SJCRH30 (cell line): ENCODE measurements around the gene SKP1. TPM values are rescaled to one million over a fixed set of nuclear protein-coding genes. Genes with fewer than 3 reads are reported as not detected.

ENCODE experiments used
- DNase-seq, 2 experiments: peaks; one replicate each; pipeline ENCODE4 v3.0.0-alpha.2; 2015 to 2020
- H3K27ac ChIP-seq: fragments of 250-450 bp; sonication (Bioruptor Pico); 2 replicates; pipeline ENCODE4 v1.5.1; 2020; ENCODE audit warnings: mild to moderate bottlenecking, moderate library complexity
- H3K27me3 ChIP-seq: fragments of 250-450 bp; sonication (Bioruptor Pico); 2 replicates; pipeline ENCODE4 v1.5.1; 2020; ENCODE audit warnings: mild to moderate bottlenecking, moderate library complexity
- H3K36me3 ChIP-seq: fragments of 250-450 bp; sonication (Bioruptor Pico); 2 replicates; pipeline ENCODE4 v1.5.1; 2020; ENCODE audit warnings: mild to moderate bottlenecking, moderate library complexity
- H3K4me1 ChIP-seq: fragments of 250-450 bp; sonication (Bioruptor Pico); 2 replicates; pipeline ENCODE4 v1.5.1; 2020; ENCODE audit warnings: mild to moderate bottlenecking, moderate library complexity
- H3K4me3 ChIP-seq: fragments of 250-450 bp; sonication (Bioruptor Pico); 2 replicates; pipeline ENCODE4 v1.5.1; 2020; ENCODE audit warnings: mild to moderate bottlenecking, moderate library complexity
- H3K9me3 ChIP-seq: fragments of 250-450 bp; sonication (Bioruptor Pico); replicated peaks from 2 replicates; pipeline ENCODE4 v1.5.1; 2020; ENCODE audit warnings: mild to moderate bottlenecking, moderate library complexity
- total RNA-seq: library from RNA; depleted of rRNA; stranded (reverse); fragments of >200 nt; shearing (Covaris generic); gene quantifications from 2 replicates; pipeline ENCODE4 v1.2.3, GENCODE V29; 2014

SKP1 gene
- total RNA-seq, 1 experiment from 2014 or later, result 631 TPM

GRCh38 chr5:134118212-134118835 lies 58.4 kb downstream of the SKP1 start:
- no peaks in the 10 kb centered on the region for H3K9me3 ChIP-seq
- H3K27me3 ChIP-seq, result no peaks in the 10 kb centered on the region
- H3K27ac ChIP-seq, result no peak overlapping the region
- 0 out of 2 replicates have a peak, but pooled peaks cover 3% of the 10 kb centered on the region for H3K4me1 ChIP-seq
- no peak overlapping the region for H3K4me3 ChIP-seq
- no peak for DNase-seq
- H3K36me3 ChIP-seq, result no peaks in the 10 kb centered on the region

- Histone ChIP-seq H3K27me3 (no peaks in the 10 kb centered on the region), H3K4me1 (0 out of 2 replicates have a peak, but pooled peaks cover 3% of the 10 kb centered on the region), H3K27ac (no peak overlapping the region), H3K9me3 (no peaks in the 10 kb centered on the region), H3K36me3 (no peaks in the 10 kb centered on the region), H3K4me3 (no peak overlapping the region)
- DNase-seq, result no peak
Measured at GRCh38 chr5:134116789-134117761, 59.7 kb downstream of the SKP1 start.

- Histone ChIP-seq H3K36me3 (no peaks in the 10 kb centered on the region), H3K27ac (no peak overlapping the region), H3K4me1 (0 out of 2 replicates have a peak, but pooled peaks cover 7% of the 10 kb centered on the region), H3K27me3 (no peaks in the 10 kb centered on the region), H3K9me3 (no peaks in the 10 kb centered on the region), H3K4me3 (no peak overlapping the region)
- DNase-seq, result no peak
Measured at GRCh38 chr5:134116286-134116685, 60.5 kb downstream of the SKP1 start.

GRCh38 chr5:134115806-134116175 lies 61.0 kb downstream of the SKP1 start:
- Histone ChIP-seq H3K36me3 (no peaks in the 10 kb centered on the region), H3K27me3 (0 out of 2 replicates have a peak, but pooled peaks cover 4% of the 10 kb centered on the region), H3K27ac (no peak overlapping the region), H3K4me1 (0 out of 2 replicates have a peak, but pooled peaks cover 7% of the 10 kb centered on the region), H3K4me3 (no peak overlapping the region), H3K9me3 (no peaks in the 10 kb centered on the region)
- DNase-seq, result no peak

GRCh38 chr5:134114886-134115805 lies 61.6 kb downstream of the SKP1 start:
- DNase-seq, result no peak
- 0 out of 2 replicates have a peak, but pooled peaks cover 4% of the 10 kb centered on the region for H3K27me3 ChIP-seq
- H3K4me3 ChIP-seq, result peak overlapping the region; percentile 59
- no peak overlapping the region for H3K27ac ChIP-seq
- no peaks in the 10 kb centered on the region for H3K36me3 ChIP-seq
- H3K9me3 ChIP-seq, result no peaks in the 10 kb centered on the region
- H3K4me1 ChIP-seq, result 0 out of 2 replicates have a peak, but pooled peaks cover 7% of the 10 kb centered on the region

- Histone ChIP-seq H3K27me3 (0 out of 2 replicates have a peak, but pooled peaks cover 4% of the 10 kb centered on the region), H3K9me3 (no peaks in the 10 kb centered on the region), H3K4me3 (peak within 1 kb of the TSS; percentile 59), H3K4me1 (0 out of 2 replicates have a peak, but pooled peaks cover 7% of the 10 kb centered on the region), H3K36me3 (no peaks in the 10 kb centered on the region), H3K27ac (no peak within 1 kb of the TSS)
- DNase-seq, result peak; percentile 59 to 77
Measured at GRCh38 chr5:134113902-134114875, 62.6 kb downstream of the SKP1 start, which contains the start of gene TCF7. Gene TCF7, plus strand, starts transcription at chr5:134114681. Its CDS starts 226 bp downstream, at chr5:134114907.

GRCh38 chr5:134113363-134113889 lies 63.3 kb downstream of the SKP1 start:
- Histone ChIP-seq H3K27me3 (0 out of 2 replicates have a peak, but pooled peaks cover 4% of the 10 kb centered on the region), H3K36me3 (no peaks in the 10 kb centered on the region), H3K4me1 (0 out of 2 replicates have a peak, but pooled peaks cover 7% of the 10 kb centered on the region), H3K4me3 (no peak overlapping the region; the same call in 1 of the 2 replicates), H3K27ac (no peak overlapping the region), H3K9me3 (no peaks in the 10 kb centered on the region)
- no peak for DNase-seq

GRCh38 chr5:134112726-134113362 lies 63.9 kb downstream of the SKP1 start:
- 0 out of 2 replicates have a peak, but pooled peaks cover 4% of the 10 kb centered on the region for H3K27me3 ChIP-seq
- no peak overlapping the region for H3K4me3 ChIP-seq
- no peaks in the 10 kb centered on the region for H3K9me3 ChIP-seq
- DNase-seq, result no peak
- H3K27ac ChIP-seq, result no peak overlapping the region
- no peaks in the 10 kb centered on the region for H3K36me3 ChIP-seq
- H3K4me1 ChIP-seq, result 0 out of 2 replicates have a peak, but pooled peaks cover 7% of the 10 kb centered on the region

- 0 out of 2 replicates have a peak, but pooled peaks cover 7% of the 10 kb centered on the region for H3K4me1 ChIP-seq
- H3K36me3 ChIP-seq, result no peaks in the 10 kb centered on the region
- H3K9me3 ChIP-seq, result no peaks in the 10 kb centered on the region
- no peak for DNase-seq
- H3K27me3 ChIP-seq, result 0 out of 2 replicates have a peak, but pooled peaks cover 4% of the 10 kb centered on the region
- H3K27ac ChIP-seq, result no peak overlapping the region
- H3K4me3 ChIP-seq, result no peak overlapping the region
Measured at GRCh38 chr5:134111741-134112647, 64.8 kb downstream of the SKP1 start.

- no peak overlapping the region for H3K27ac ChIP-seq
- H3K36me3 ChIP-seq, result no peaks in the 10 kb centered on the region
- DNase-seq, result no peak
- H3K27me3 ChIP-seq, result 0 out of 2 replicates have a peak, but pooled peaks cover 4% of the 10 kb centered on the region
- H3K9me3 ChIP-seq, result no peaks in the 10 kb centered on the region
- H3K4me3 ChIP-seq, result no peak overlapping the region
- H3K4me1 ChIP-seq, result 0 out of 2 replicates have a peak, but pooled peaks cover 7% of the 10 kb centered on the region
Measured at GRCh38 chr5:134110382-134110781, 66.4 kb downstream of the SKP1 start.

GRCh38 chr5:134107779-134108178 lies 69.0 kb downstream of the SKP1 start:
- 0 out of 2 replicates have a peak, but pooled peaks cover 4% of the 10 kb centered on the region for H3K4me1 ChIP-seq
- H3K9me3 ChIP-seq, result no peaks in the 10 kb centered on the region
- no peak for DNase-seq
- no peak overlapping the region for H3K4me3 ChIP-seq
- H3K27me3 ChIP-seq, result 0 out of 2 replicates have a peak, but pooled peaks cover 6% of the 10 kb centered on the region
- no peak overlapping the region for H3K27ac ChIP-seq
- no peaks in the 10 kb centered on the region for H3K36me3 ChIP-seq
